HG03039 (cell line): ENCODE data around the gene RNASEH2C.
"Not testable (repeated sequence)": the region's sequence is repeated elsewhere in the genome, so short reads cannot be mapped to it uniquely, and the experiment has no call there.

Source experiments
- ATAC-seq: cut with Tn5 transposase; IDR thresholded peaks from one replicate; pipeline ENCODE4 v1.9.1; 2021; ENCODE audit warnings: mild to moderate bottlenecking, moderate library complexity; ENCODE audit not compliant: unreplicated experiment

Gene RNASEH2C

GRCh38 chr11:65691847-65692246 is 28.8 kb downstream of the RNASEH2C start:
- not testable (repeated sequence) for ATAC-seq

- no peak for ATAC-seq
These were observed 34.6 kb downstream of the RNASEH2C start for GRCh38 chr11:65685981-65686380.

- not testable (repeated sequence) for ATAC-seq
These were observed 37.1 kb downstream of the RNASEH2C start for GRCh38 chr11:65683480-65683879.

- no peak for ATAC-seq
These were observed 40.3 kb downstream of the RNASEH2C start for GRCh38 chr11:65680192-65680743.

- no peak for ATAC-seq
These were observed 47.6 kb downstream of the RNASEH2C start for GRCh38 chr11:65672982-65673381.

- no peak for ATAC-seq
These were observed 48.3 kb downstream of the RNASEH2C start for GRCh38 chr11:65672180-65672860.
